H1 (cell line): Measurements from ENCODE around the gene MCCC1. TPM values are rescaled to one million over a fixed set of nuclear protein-coding genes. Genes with fewer than 3 reads are reported as not detected.

ENCODE experiments used
- CHD2 ChIP-seq: IDR thresholded peaks from 2 replicates; pipeline ENCODE4 v1.6.1; 2012; ENCODE audit warnings: low read length, improper control_type of control experiment
- polyA plus RNA-seq, 7 experiments: library from polyadenylated mRNA; depleted of rRNA in 3 of 7; stranded (reverse) in 5 of 7; unstranded in 2 of 7; fragments of >200 nt in 5 of 7; fragments of 200-250 nt in 2 of 7; gene quantifications; 1 replicate in 5 of 7; 2 replicates in 1 of 7; 4 replicates in 1 of 7; pipeline versions ENCODE4 v1.2.1 to v1.2.3, GENCODE V29; 2011 to 2013; ENCODE audit warnings: missing spikeins in 2 of 7, mixed read lengths in 2 of 7
- total RNA-seq: library from RNA; stranded (reverse); fragmentation: NEBNext Ultra II Directional; extraction: Animal tissue kit (Norgen Biotek cat#: 25700); gene quantifications from 2 replicates; pipeline ENCODE4 v1.2.1, GENCODE V29; 2021
- TF ChIP-seq, protein P1 (sequence below): fragments of 300-600 bp; sonication (generic); IDR thresholded peaks from 2 replicates; pipeline ENCODE4 v1.7.1; 2012; ENCODE audit warnings: low read length, moderate library complexity, mild to moderate bottlenecking, inconsistent platforms; ENCODE audit not compliant: insufficient replicate concordance

The MCCC1 gene
- total and polyA plus RNA-seq, 2 of the 8 experiments (the other 6 are each of a cell fraction or from before 2014, with no cell fraction given): 10.8 to 21.5 TPM

DNA sequence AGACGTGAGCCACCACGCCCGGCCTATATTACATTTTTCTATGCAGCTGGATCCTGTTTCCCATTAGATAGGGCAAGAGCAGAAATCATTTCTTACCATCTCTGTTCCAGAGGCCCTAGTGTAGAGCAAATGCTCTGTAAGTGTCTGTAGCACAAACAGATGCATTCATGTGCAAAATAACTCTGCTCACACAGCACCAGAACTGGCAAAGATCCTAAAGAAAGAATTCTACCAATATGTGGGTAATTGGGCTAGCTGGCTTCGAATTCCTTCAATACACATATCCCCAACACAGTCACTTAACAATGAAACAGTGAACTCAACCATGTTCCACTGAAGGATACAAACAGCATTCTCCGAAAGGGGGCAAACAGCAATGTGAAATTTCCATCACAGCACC lies 86.2 kb downstream of the MCCC1 start (continued):
- TF ChIP-seq, protein P1, sequence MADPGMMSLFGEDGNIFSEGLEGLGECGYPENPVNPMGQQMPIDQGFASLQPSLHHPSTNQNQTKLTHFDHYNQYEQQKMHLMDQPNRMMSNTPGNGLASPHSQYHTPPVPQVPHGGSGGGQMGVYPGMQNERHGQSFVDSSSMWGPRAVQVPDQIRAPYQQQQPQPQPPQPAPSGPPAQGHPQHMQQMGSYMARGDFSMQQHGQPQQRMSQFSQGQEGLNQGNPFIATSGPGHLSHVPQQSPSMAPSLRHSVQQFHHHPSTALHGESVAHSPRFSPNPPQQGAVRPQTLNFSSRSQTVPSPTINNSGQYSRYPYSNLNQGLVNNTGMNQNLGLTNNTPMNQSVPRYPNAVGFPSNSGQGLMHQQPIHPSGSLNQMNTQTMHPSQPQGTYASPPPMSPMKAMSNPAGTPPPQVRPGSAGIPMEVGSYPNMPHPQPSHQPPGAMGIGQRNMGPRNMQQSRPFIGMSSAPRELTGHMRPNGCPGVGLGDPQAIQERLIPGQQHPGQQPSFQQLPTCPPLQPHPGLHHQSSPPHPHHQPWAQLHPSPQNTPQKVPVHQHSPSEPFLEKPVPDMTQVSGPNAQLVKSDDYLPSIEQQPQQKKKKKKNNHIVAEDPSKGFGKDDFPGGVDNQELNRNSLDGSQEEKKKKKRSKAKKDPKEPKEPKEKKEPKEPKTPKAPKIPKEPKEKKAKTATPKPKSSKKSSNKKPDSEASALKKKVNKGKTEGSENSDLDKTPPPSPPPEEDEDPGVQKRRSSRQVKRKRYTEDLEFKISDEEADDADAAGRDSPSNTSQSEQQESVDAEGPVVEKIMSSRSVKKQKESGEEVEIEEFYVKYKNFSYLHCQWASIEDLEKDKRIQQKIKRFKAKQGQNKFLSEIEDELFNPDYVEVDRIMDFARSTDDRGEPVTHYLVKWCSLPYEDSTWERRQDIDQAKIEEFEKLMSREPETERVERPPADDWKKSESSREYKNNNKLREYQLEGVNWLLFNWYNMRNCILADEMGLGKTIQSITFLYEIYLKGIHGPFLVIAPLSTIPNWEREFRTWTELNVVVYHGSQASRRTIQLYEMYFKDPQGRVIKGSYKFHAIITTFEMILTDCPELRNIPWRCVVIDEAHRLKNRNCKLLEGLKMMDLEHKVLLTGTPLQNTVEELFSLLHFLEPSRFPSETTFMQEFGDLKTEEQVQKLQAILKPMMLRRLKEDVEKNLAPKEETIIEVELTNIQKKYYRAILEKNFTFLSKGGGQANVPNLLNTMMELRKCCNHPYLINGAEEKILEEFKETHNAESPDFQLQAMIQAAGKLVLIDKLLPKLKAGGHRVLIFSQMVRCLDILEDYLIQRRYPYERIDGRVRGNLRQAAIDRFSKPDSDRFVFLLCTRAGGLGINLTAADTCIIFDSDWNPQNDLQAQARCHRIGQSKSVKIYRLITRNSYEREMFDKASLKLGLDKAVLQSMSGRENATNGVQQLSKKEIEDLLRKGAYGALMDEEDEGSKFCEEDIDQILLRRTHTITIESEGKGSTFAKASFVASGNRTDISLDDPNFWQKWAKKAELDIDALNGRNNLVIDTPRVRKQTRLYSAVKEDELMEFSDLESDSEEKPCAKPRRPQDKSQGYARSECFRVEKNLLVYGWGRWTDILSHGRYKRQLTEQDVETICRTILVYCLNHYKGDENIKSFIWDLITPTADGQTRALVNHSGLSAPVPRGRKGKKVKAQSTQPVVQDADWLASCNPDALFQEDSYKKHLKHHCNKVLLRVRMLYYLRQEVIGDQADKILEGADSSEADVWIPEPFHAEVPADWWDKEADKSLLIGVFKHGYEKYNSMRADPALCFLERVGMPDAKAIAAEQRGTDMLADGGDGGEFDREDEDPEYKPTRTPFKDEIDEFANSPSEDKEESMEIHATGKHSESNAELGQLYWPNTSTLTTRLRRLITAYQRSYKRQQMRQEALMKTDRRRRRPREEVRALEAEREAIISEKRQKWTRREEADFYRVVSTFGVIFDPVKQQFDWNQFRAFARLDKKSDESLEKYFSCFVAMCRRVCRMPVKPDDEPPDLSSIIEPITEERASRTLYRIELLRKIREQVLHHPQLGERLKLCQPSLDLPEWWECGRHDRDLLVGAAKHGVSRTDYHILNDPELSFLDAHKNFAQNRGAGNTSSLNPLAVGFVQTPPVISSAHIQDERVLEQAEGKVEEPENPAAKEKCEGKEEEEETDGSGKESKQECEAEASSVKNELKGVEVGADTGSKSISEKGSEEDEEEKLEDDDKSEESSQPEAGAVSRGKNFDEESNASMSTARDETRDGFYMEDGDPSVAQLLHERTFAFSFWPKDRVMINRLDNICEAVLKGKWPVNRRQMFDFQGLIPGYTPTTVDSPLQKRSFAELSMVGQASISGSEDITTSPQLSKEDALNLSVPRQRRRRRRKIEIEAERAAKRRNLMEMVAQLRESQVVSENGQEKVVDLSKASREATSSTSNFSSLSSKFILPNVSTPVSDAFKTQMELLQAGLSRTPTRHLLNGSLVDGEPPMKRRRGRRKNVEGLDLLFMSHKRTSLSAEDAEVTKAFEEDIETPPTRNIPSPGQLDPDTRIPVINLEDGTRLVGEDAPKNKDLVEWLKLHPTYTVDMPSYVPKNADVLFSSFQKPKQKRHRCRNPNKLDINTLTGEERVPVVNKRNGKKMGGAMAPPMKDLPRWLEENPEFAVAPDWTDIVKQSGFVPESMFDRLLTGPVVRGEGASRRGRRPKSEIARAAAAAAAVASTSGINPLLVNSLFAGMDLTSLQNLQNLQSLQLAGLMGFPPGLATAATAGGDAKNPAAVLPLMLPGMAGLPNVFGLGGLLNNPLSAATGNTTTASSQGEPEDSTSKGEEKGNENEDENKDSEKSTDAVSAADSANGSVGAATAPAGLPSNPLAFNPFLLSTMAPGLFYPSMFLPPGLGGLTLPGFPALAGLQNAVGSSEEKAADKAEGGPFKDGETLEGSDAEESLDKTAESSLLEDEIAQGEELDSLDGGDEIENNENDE: no peak
- TF ChIP-seq CHD2: no peak
